BJ (cell line): ENCODE data around the gene TMEM135. TPM values are rescaled to one million over a fixed set of nuclear protein-coding genes. Genes with fewer than 3 reads are reported as not detected.

Experiments used
- CTCF ChIA-PET: fragments of 350-600 bp; formaldehyde crosslinking; extraction: SDS; loops from one replicate; lab custom pipeline; 2021; ENCODE audit warnings: antibody characterized with exemption, inconsistent platforms; lab: Yijun Ruan, JAX
- POLR2A ChIA-PET: fragments of 300-600 bp; sonication (Branson Sonifier 250); formaldehyde crosslinking; extraction: SDS; loops from one replicate; lab custom pipeline; 2021; ENCODE audit warnings: antibody characterized with exemption; lab: Charles Lee
- DNase-seq: peaks from one replicate; pipeline ENCODE4 v3.0.0-alpha.2; 2011; ENCODE audit warnings: low read depth
- H3K27me3 ChIP-seq: 2 replicates; pipeline ENCODE4 v1.6.0; 2011; ENCODE audit warnings: low read length; ENCODE audit not compliant: control insufficient read depth, insufficient read depth
- H3K36me3 ChIP-seq: 2 replicates; pipeline ENCODE4 v1.5.1; 2011; ENCODE audit warnings: low read length; ENCODE audit not compliant: control insufficient read depth, insufficient read depth
- H3K4me3 ChIP-seq: 2 replicates; pipeline ENCODE4 v1.5.1; 2011; ENCODE audit warnings: low read depth, mild to moderate bottlenecking, control low read depth, low read length
- polyA plus RNA-seq: library from polyadenylated mRNA; depleted of rRNA; stranded (reverse); fragments of >200 nt; gene quantifications from 2 replicates; pipeline ENCODE4 v1.2.3, GENCODE V29; 2011
- TF ChIP-seq, protein P1 (sequence below): IDR thresholded peaks from 2 replicates; pipeline ENCODE4 v1.5.1; 2011; ENCODE audit warnings: low read depth, mild to moderate bottlenecking, control low read depth, inconsistent platforms, low read length, moderate library complexity; ENCODE audit not compliant: insufficient read depth

TMEM135 gene
- polyA plus RNA-seq, 1 experiment: 4.6 TPM

DNA sequence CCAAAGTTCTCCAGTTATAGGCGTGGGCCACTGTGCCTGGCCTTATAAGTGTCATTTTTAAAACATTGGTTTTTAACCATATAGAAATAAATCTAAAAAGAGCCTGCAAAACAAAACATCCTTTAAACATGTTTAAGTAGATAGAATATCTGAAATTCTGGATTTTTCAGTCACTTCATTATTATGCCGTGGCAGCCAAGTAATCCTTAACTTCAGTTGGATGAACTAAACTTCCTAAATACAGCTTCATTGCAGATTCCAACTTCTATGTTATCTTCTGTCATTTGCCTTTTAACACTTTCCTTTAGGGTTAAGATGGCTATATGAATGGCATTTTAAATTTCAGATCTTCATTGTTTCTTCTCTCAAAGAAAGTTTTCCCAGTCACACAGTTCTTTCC, 291.4 kb downstream of the TMEM135 start:
- POLR2A ChIA-PET: no interaction called here
- no peak overlapping the region for H3K4me3 ChIP-seq
- H3K36me3 ChIP-seq: no peaks in the 10 kb centered on the region
- TF ChIP-seq, protein P1, sequence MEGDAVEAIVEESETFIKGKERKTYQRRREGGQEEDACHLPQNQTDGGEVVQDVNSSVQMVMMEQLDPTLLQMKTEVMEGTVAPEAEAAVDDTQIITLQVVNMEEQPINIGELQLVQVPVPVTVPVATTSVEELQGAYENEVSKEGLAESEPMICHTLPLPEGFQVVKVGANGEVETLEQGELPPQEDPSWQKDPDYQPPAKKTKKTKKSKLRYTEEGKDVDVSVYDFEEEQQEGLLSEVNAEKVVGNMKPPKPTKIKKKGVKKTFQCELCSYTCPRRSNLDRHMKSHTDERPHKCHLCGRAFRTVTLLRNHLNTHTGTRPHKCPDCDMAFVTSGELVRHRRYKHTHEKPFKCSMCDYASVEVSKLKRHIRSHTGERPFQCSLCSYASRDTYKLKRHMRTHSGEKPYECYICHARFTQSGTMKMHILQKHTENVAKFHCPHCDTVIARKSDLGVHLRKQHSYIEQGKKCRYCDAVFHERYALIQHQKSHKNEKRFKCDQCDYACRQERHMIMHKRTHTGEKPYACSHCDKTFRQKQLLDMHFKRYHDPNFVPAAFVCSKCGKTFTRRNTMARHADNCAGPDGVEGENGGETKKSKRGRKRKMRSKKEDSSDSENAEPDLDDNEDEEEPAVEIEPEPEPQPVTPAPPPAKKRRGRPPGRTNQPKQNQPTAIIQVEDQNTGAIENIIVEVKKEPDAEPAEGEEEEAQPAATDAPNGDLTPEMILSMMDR: no peak
- H3K27me3 ChIP-seq: no peaks in the 10 kb centered on the region
- DNase-seq: no peak
- CTCF ChIA-PET: interaction anchor here (0.9 kb wide), 1 partner anchor 21 kb away, joined by 4 read pairs; no protein-coding TSS in a partner anchor

DNA sequence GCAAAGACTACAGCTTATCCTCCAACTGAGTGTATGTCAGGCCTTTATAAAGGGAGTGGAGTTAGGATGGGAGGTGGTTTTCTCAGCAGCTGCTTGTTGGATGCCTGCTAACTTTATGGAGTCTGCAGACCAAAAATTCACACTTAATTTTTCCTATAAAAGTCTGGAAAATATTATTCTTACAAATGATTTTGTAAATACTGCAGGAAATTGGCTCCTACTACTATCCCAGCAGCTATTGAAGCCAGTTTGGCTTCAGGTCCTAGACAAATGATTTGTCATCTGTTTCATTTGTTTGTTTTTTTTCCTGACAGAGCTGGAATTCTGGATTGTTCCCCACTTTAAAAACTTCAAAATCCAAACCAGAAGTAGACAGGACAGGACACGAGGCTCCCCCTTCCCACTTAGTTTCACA, 292.5 kb downstream of the TMEM135 start:
- TF ChIP-seq, protein P1: no peak
- Histone ChIP-seq H3K27me3 (no peaks in the 10 kb centered on the region), H3K36me3 (no peaks in the 10 kb centered on the region), H3K4me3 (no peak overlapping the region)
- no peak for DNase-seq
- CTCF ChIA-PET: no interaction called here
- POLR2A ChIA-PET: no interaction called here

DNA sequence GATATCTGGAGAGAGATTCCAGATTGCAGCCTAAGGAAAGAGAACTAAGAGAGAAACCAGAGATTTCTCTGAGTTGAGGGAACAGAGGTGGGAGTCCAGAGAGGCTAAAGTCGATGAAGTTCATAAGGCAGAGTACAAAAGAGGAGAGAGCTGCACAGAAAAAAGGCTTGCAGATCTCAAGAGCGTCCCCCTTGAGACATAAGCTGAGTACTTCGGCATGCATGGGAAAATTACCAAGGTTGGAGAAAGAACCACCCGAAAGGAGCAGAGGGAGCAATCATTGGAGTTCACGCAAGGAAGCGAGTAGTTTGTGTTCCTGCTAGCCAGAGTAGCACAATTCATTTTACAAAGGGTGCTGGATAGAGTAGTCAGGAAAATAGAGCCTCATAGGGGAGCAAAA, 293.5 kb downstream of the TMEM135 start:
- no peak for DNase-seq
- TF ChIP-seq, protein P1: no peak
- POLR2A ChIA-PET: no interaction called here
- CTCF ChIA-PET: interaction anchor here (1.2 kb wide), 1 partner anchor 684 kb away, joined by 4 read pairs; no protein-coding TSS in a partner anchor
- Histone ChIP-seq H3K4me3 (no peak overlapping the region), H3K27me3 (no peaks in the 10 kb centered on the region), H3K36me3 (no peaks in the 10 kb centered on the region)

DNA sequence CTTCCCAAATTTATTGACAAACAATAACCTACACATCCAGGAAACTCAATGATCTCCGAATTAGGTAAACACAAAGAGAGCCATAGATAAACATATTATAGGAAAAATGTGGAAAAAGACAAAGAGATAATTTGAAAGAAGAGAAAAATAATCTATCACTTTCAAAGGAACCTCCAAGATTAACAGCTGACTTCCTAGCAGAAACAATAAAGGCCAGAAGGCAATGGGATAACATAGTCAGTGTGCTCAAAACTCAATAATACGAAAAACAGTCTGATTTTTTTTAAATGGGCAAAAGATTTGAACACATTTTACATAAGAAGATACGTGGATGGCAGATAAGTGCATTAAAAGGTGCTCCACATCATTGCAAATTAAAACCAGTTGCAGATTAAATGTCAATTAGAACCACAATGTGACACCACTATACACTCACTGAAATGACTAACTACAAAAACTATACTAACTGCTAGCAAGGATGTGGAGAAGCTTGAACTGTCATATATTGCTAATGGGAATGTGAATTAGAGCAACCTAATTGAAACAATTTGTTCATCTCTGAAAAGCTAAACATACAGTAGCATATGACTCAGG, 300.4 kb downstream of the TMEM135 start:
- POLR2A ChIA-PET: no interaction called here
- no peak for DNase-seq
- no peaks in the 10 kb centered on the region for H3K36me3 ChIP-seq
- no peaks in the 10 kb centered on the region for H3K27me3 ChIP-seq
- CTCF ChIA-PET: no interaction called here
- no peak overlapping the region for H3K4me3 ChIP-seq
- TF ChIP-seq, protein P1: no peak

DNA sequence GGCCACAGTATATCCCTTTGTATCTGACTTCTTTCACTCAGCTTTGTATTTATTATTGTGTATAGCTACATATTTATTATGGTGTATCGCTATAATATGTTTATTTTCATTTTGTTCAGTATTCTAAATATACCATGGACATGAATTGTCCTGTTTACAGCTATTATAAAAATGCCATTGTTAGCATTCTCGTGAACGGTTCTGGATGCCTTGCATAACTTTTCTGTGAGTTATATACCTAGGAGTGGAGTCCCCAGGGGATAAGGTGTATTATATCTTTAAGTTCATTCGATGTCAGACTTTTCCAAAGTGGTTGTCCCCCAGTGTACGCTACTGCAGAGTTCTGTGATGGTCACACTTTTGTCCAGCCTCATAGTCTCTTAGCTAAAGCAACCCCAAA, 301.7 kb downstream of the TMEM135 start:
- H3K36me3 ChIP-seq: no peaks in the 10 kb centered on the region
- POLR2A ChIA-PET: no interaction called here
- H3K27me3 ChIP-seq: no peaks in the 10 kb centered on the region
- TF ChIP-seq, protein P1: no peak
- CTCF ChIA-PET: interaction anchor here (0.7 kb wide), 1 partner anchor 26 kb away, joined by 3 read pairs; no protein-coding TSS in a partner anchor
- no peak for DNase-seq
- H3K4me3 ChIP-seq: no peak overlapping the region
